Measurements from ENCODE around the gene CD34. TPM values are rescaled to one million over a fixed set of nuclear protein-coding genes. Genes with fewer than 3 reads are reported as not detected.
"Not testable (repeated sequence)": the region's sequence is repeated elsewhere in the genome, so short reads cannot be mapped to it uniquely, and the experiment has no call there.

Gene CD34
- total RNA-seq, 1 donor: 0.36 TPM

DNA sequence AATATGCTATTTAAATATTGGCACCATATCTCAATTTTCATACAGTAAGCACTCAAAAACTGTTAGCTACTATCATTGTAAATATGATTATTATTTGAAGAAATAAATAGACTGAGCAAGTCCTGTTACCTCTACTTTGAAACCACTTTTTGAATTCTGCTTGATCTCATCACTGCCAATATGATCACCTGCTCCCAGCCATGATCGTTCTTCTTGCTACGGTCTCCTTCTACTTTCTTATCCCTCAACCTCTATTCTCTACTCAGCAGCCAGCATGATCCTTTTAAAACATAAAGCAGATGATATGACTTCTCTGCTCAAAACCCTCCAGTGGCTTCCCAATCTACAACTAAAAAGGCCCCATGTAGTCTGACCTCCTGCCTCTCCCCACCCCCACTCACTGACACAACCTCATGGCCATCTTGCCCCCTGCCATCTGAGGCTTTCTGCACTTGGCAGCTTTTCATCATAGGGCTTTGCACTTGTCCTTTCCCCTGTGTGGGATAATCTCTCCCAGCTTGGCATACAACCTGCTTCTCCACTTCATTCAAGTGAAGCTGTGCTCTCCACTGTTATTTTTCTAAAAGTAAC, 27.2 kb downstream of the CD34 start:
- H3K4me2 ChIP-seq (ENCODE audit: insufficient read depth, low read length): no peak overlapping the region
- no peak overlapping the region for H3K27ac ChIP-seq (ENCODE audit: low read depth, low read length)
- H3K36me3 ChIP-seq (ENCODE audit: insufficient read depth, low read length): no peaks in the 10 kb centered on the region
- no peak overlapping the region for H2AFZ ChIP-seq (ENCODE audit: low read length)
- no peaks in the 10 kb centered on the region for H3K9me3 ChIP-seq (ENCODE audit: low read depth, low read length)
- H3K79me2 ChIP-seq (ENCODE audit: insufficient read depth, low read length): no peaks in the 10 kb centered on the region
- H3K4me3 ChIP-seq (ENCODE audit: insufficient read depth, low read length): no peak overlapping the region
- H4K20me1 ChIP-seq (ENCODE audit: insufficient read depth, low read length): no peaks in the 10 kb centered on the region
- H3K27me3 ChIP-seq (ENCODE audit: insufficient read depth, low read length): peaks cover 11% of the 10 kb centered on the region
- H3K4me1 ChIP-seq (ENCODE audit: insufficient read depth, low read length): peaks cover 11% of the 10 kb centered on the region
- no peak for TF ChIP-seq CTCF (IDR thresholded peaks at IDR 0.05; ENCODE audit: extremely low read depth, low read depth, low read length)
- DNase-seq (ENCODE audit: insufficient read length, low spot score, missing footprints): no peak

GRCh38 chr1:207883104-207883651, 27.7 kb downstream of the CD34 start:
- Histone ChIP-seq H3K27me3 (ENCODE audit: insufficient read depth, low read length) (peaks cover 11% of the 10 kb centered on the region), H2AFZ (ENCODE audit: low read length) (no peak overlapping the region), H3K4me2 (ENCODE audit: insufficient read depth, low read length) (no peak overlapping the region), H3K79me2 (ENCODE audit: insufficient read depth, low read length) (no peaks in the 10 kb centered on the region), H3K4me1 (ENCODE audit: insufficient read depth, low read length) (peaks cover 6% of the 10 kb centered on the region), H4K20me1 (ENCODE audit: insufficient read depth, low read length) (no peaks in the 10 kb centered on the region), H3K36me3 (ENCODE audit: insufficient read depth, low read length) (no peaks in the 10 kb centered on the region), H3K27ac (ENCODE audit: low read depth, low read length) (no peak overlapping the region), H3K9me3 (ENCODE audit: low read depth, low read length) (no peaks in the 10 kb centered on the region), H3K4me3 (ENCODE audit: insufficient read depth, low read length) (no peak overlapping the region)
- TF ChIP-seq CTCF (IDR thresholded peaks at IDR 0.05; ENCODE audit: extremely low read depth, low read depth, low read length): no peak
- no peak for DNase-seq (ENCODE audit: insufficient read length, low spot score, missing footprints)

- H3K27ac ChIP-seq (ENCODE audit: low read depth, low read length): no peak overlapping the region
- DNase-seq (ENCODE audit: insufficient read length, low spot score, missing footprints): no peak
- H3K4me1 ChIP-seq (ENCODE audit: insufficient read depth, low read length): peaks cover 6% of the 10 kb centered on the region
- no peaks in the 10 kb centered on the region for H4K20me1 ChIP-seq (ENCODE audit: insufficient read depth, low read length)
- no peak overlapping the region for H3K4me2 ChIP-seq (ENCODE audit: insufficient read depth, low read length)
- H3K79me2 ChIP-seq (ENCODE audit: insufficient read depth, low read length): no peaks in the 10 kb centered on the region
- H2AFZ ChIP-seq (ENCODE audit: low read length): peak overlapping the region; percentile 32
- H3K9me3 ChIP-seq (ENCODE audit: low read depth, low read length): no peaks in the 10 kb centered on the region
- no peak overlapping the region for H3K4me3 ChIP-seq (ENCODE audit: insufficient read depth, low read length)
- no peak for TF ChIP-seq CTCF (IDR thresholded peaks at IDR 0.05; ENCODE audit: extremely low read depth, low read depth, low read length)
- H3K27me3 ChIP-seq (ENCODE audit: insufficient read depth, low read length): peaks cover 11% of the 10 kb centered on the region
- no peaks in the 10 kb centered on the region for H3K36me3 ChIP-seq (ENCODE audit: insufficient read depth, low read length)
Observed at GRCh38 chr1:207882692-207883091, 28.2 kb downstream of the CD34 start.

DNA sequence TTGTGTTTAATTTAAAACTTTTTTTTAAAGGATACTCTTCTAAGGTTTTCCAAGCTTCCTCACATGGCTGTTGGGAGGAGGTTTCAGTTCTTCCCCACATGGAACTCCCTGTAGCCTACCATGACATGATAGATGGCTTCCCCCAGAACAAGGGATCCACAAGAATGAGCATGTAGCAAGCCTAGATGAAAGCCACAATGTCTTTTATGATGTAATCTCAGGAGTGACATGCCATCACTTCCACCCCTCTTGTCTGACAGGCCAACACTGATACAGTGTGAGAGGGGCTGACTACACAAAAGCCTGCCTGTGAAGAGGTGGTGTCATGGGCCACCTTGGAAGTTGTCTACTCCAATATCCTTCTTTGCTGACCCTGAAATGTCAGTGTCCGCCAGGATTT, 32.0 kb downstream of the CD34 start:
- no peak for DNase-seq (ENCODE audit: insufficient read length, low spot score, missing footprints)
- no peak overlapping the region for H3K4me2 ChIP-seq (ENCODE audit: insufficient read depth, low read length)
- TF ChIP-seq CTCF (IDR thresholded peaks at IDR 0.05; ENCODE audit: extremely low read depth, low read depth, low read length): no peak

GRCh38 chr1:207877914-207878313, 33.0 kb downstream of the CD34 start:
- H3K4me2 ChIP-seq (ENCODE audit: insufficient read depth, low read length); H2AFZ ChIP-seq (ENCODE audit: low read length): not testable (repeated sequence)

More for the DNA sequence above, 32.0 kb downstream of the CD34 start:
- H3K4me1 ChIP-seq (ENCODE audit: insufficient read depth, low read length): no peaks in the 10 kb centered on the region
- peaks cover 11% of the 10 kb centered on the region for H3K27me3 ChIP-seq (ENCODE audit: insufficient read depth, low read length)
- H4K20me1 ChIP-seq (ENCODE audit: insufficient read depth, low read length): no peaks in the 10 kb centered on the region
- H2AFZ ChIP-seq (ENCODE audit: low read length): no peak overlapping the region
- no peaks in the 10 kb centered on the region for H3K9me3 ChIP-seq (ENCODE audit: low read depth, low read length)
- H3K27ac ChIP-seq (ENCODE audit: low read depth, low read length): no peak overlapping the region
- H3K36me3 ChIP-seq (ENCODE audit: insufficient read depth, low read length): no peaks in the 10 kb centered on the region
- no peaks in the 10 kb centered on the region for H3K79me2 ChIP-seq (ENCODE audit: insufficient read depth, low read length)
- no peak overlapping the region for H3K4me3 ChIP-seq (ENCODE audit: insufficient read depth, low read length)

More at GRCh38 chr1:207877914-207878313, 33.0 kb downstream of the CD34 start:
- not testable (repeated sequence) for H4K20me1 ChIP-seq (ENCODE audit: insufficient read depth, low read length); H3K4me1 ChIP-seq (ENCODE audit: insufficient read depth, low read length); H3K36me3 ChIP-seq (ENCODE audit: insufficient read depth, low read length); H3K9me3 ChIP-seq (ENCODE audit: low read depth, low read length); H3K27ac ChIP-seq (ENCODE audit: low read depth, low read length); DNase-seq (ENCODE audit: insufficient read length, low spot score, missing footprints); H3K4me3 ChIP-seq (ENCODE audit: insufficient read depth, low read length); H3K79me2 ChIP-seq (ENCODE audit: insufficient read depth, low read length)
- H3K27me3 ChIP-seq (ENCODE audit: insufficient read depth, low read length): peaks cover 11% of the 10 kb centered on the region
